Prostate gland (tissue), 2 donors: ENCODE data around the gene EPYC. TPM values are rescaled to one million over a fixed set of nuclear protein-coding genes. Genes with fewer than 3 reads are reported as not detected.

Experiments
- DNase-seq: peaks from one replicate; pipeline ENCODE4 v3.0.0-alpha.2; 2019; ENCODE audit warnings: low spot score
- H3K27ac ChIP-seq, 2 donors: fragments of 200-600 bp; sonication (generic); 2 replicates each; pipeline ENCODE4 v1.5.1; 2017 to 2019
- H3K27me3 ChIP-seq: fragments of 200-600 bp; sonication (generic); replicated peaks from 2 replicates; pipeline ENCODE4 v1.5.1; 2019; ENCODE audit not compliant: insufficient read depth
- H3K36me3 ChIP-seq, 2 donors: fragments of 200-600 bp; sonication (generic); 1 replicate in 1 of 2; 2 replicates in 1 of 2; pipeline versions ENCODE4 v1.5.1 to v1.8.1; 2017 to 2019
- H3K4me1 ChIP-seq: fragments of 200-600 bp; sonication (generic); replicated peaks from 2 replicates; pipeline ENCODE4 v1.5.1; 2019
- H3K4me3 ChIP-seq, 2 donors: fragments of 200-600 bp; sonication (generic); 2 replicates each; pipeline ENCODE4 v1.5.1; 2017 to 2019
- H3K9me3 ChIP-seq: fragments of 200-600 bp; sonication (generic); 2 replicates; pipeline ENCODE4 v1.5.1; 2017
- POLR2A ChIP-seq: fragments of 450-650 bp; IDR thresholded peaks from one replicate; pipeline ENCODE4 v1.6.1; 2016; ENCODE audit warnings: antibody characterized with exemption, mild to moderate bottlenecking
- POLR2AphosphoS5 ChIP-seq: sonication (generic); formaldehyde crosslinking; IDR thresholded peaks from one replicate; pipeline ENCODE4 v1.6.1; 2017; ENCODE audit warnings: antibody characterized with exemption
- WGBS: methylation state at CpG from one replicate; pipeline ENCODE4 v1.1.5; 2018; 5-methylcytosine and 5-hydroxymethylcytosine counted together
- intact Hi-C: fragments of 100-400 bp; cut with DNase I; formaldehyde crosslinking; loops from one replicate; pipeline ENCODE4 v1.14.2; 2022
- total RNA-seq, 2 donors: library from RNA; depleted of rRNA; stranded (reverse); fragments of >200 nt; gene quantifications; one replicate each; pipeline ENCODE4 v1.1.0, GENCODE V29; 2016
- TF ChIP-seq, protein P1 (sequence below), 4 experiments: fragments of 200-600 bp in 2 of 4; fragments of 450-650 bp in 2 of 4; sonication (generic) in 2 of 4; IDR thresholded peaks; 1 replicate in 3 of 4; 2 replicates in 1 of 4; pipeline ENCODE4 v1.5.1; 2016 to 2019; ENCODE audit warnings: antibody characterized with exemption in 4 of 4, mild to moderate bottlenecking in 2 of 4, moderate library complexity in 2 of 4

Gene EPYC
- total RNA-seq, 2 donors from 2014 or later: not detected

- H3K27ac ChIP-seq: no peak overlapping the region
- intact Hi-C loops: no loop called here
- no peaks in the 10 kb centered on the region for H3K36me3 ChIP-seq
- DNase-seq: no peak
- no peak overlapping the region for H3K4me3 ChIP-seq
- H3K27me3 ChIP-seq: no peaks in the 10 kb centered on the region
- TF ChIP-seq POLR2AphosphoS5: no peak
- TF ChIP-seq POLR2A: no peak
- TF ChIP-seq, protein P1, sequence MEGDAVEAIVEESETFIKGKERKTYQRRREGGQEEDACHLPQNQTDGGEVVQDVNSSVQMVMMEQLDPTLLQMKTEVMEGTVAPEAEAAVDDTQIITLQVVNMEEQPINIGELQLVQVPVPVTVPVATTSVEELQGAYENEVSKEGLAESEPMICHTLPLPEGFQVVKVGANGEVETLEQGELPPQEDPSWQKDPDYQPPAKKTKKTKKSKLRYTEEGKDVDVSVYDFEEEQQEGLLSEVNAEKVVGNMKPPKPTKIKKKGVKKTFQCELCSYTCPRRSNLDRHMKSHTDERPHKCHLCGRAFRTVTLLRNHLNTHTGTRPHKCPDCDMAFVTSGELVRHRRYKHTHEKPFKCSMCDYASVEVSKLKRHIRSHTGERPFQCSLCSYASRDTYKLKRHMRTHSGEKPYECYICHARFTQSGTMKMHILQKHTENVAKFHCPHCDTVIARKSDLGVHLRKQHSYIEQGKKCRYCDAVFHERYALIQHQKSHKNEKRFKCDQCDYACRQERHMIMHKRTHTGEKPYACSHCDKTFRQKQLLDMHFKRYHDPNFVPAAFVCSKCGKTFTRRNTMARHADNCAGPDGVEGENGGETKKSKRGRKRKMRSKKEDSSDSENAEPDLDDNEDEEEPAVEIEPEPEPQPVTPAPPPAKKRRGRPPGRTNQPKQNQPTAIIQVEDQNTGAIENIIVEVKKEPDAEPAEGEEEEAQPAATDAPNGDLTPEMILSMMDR (IDR thresholded peaks at IDR 0.05): no peak
- H3K9me3 ChIP-seq: no peaks in the 10 kb centered on the region
- no peaks in the 10 kb centered on the region for H3K4me1 ChIP-seq
- 96% methylated on average over 7 of the region's 7 CpGs for WGBS
Measured at GRCh38 chr12:90947869-90948268, 56.9 kb downstream of the EPYC start.

GRCh38 chr12:90945070-90945649 is 59.6 kb downstream of the EPYC start:
- Histone ChIP-seq H3K27me3 (no peaks in the 10 kb centered on the region), H3K36me3 (no peaks in the 10 kb centered on the region), H3K9me3 (no peaks in the 10 kb centered on the region), H3K27ac (no peak overlapping the region), H3K4me1 (no peaks in the 10 kb centered on the region), H3K4me3 (no peak overlapping the region)
- 71% methylated on average over 1 of the region's 1 CpG for WGBS
- intact Hi-C loops: no loop called here
- no peak for DNase-seq
- TF ChIP-seq POLR2AphosphoS5: no peak
- TF ChIP-seq, protein P1 (IDR thresholded peaks at IDR 0.05): peak in 3 of 4 experiments; percentile 33 to 60 (median 40)

DNA sequence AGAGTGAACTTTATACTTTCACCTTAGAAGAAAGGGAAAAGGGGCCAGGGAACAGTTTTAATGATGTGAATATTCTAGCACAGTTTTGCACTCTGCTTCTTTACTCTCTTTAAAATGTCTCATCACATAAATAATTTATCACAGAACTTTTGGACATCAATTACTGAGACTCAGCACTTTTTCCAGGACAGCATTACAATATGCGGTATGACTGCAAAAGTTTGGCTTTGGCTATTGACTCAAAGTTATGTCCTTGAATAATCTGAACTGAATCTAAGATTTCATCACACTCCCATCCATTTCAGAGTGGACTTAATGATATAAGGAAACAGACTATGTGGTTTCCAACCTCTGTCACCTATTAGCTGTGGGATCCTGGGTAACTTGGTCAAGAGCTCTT is 61.5 kb downstream of the EPYC start:
- Histone ChIP-seq H3K27ac (no peak overlapping the region), H3K9me3 (no peaks in the 10 kb centered on the region), H3K36me3 (no peaks in the 10 kb centered on the region), H3K4me3 (no peak overlapping the region), H3K27me3 (no peaks in the 10 kb centered on the region), H3K4me1 (no peaks in the 10 kb centered on the region)
- TF ChIP-seq POLR2A: no peak
- intact Hi-C loops: no loop called here
- 58% methylated on average over 1 of the region's 1 CpG for whole genome bisulfite sequencing
- no peak for DNase-seq

DNA sequence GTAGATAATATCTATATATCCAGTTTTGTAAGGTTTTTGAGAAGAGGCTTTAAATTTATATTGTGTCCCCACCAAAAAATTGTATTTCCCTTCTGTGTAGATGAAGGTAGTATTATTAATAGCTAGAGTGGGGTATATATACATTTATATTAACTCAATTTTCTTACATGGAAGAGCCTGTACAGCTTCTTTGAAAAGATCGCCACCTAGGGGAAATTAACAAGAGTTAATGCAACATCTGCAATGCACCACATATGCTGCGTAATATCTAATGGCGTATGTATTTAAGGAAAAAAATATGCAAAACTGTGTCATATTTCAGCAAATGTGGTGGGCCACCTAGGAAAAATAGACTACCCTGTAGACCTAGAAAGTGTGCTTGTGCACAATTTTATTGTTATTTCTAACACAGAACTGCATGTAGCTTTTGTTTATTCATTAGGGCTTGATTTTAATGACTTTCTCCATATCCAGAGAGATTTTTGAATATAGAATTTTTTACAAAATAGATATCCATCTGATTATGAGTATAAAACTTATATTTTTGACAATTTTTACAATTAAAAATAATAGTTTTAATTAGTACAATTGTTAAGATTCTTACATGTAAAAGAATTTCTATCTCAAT is 63.8 kb downstream of the EPYC start:
- no peak for DNase-seq
- no peaks in the 10 kb centered on the region for H3K36me3 ChIP-seq
- no peak overlapping the region for H3K4me3 ChIP-seq
- no peak for TF ChIP-seq POLR2A
- TF ChIP-seq POLR2AphosphoS5: no peak
- TF ChIP-seq, protein P1 (IDR thresholded peaks at IDR 0.05): peak in 3 of 4 experiments; percentile 29 to 56 (median 36)
- no peak overlapping the region for H3K27ac ChIP-seq
- WGBS: 66% methylated on average over 3 of the region's 3 CpGs
- H3K4me1 ChIP-seq: no peaks in the 10 kb centered on the region
- no peaks in the 10 kb centered on the region for H3K9me3 ChIP-seq
- no peaks in the 10 kb centered on the region for H3K27me3 ChIP-seq
- intact Hi-C loops: no loop called here

GRCh38 chr12:90939382-90939781 is 65.4 kb downstream of the EPYC start:
- DNase-seq: no peak
- no peaks in the 10 kb centered on the region for H3K4me1 ChIP-seq
- H3K4me3 ChIP-seq: no peak overlapping the region
- intact Hi-C loops: no loop called here
- WGBS: 56% methylated on average over 1 of the region's 1 CpG
- H3K9me3 ChIP-seq: no peaks in the 10 kb centered on the region
- TF ChIP-seq POLR2AphosphoS5: no peak
- TF ChIP-seq, protein P1 (IDR thresholded peaks at IDR 0.05): no peak
- no peaks in the 10 kb centered on the region for H3K27me3 ChIP-seq
- no peak overlapping the region for H3K27ac ChIP-seq
- H3K36me3 ChIP-seq: no peaks in the 10 kb centered on the region
